HepG2 (cell line): ENCODE results near the gene IL22RA1. TPM values are rescaled to one million over a fixed set of nuclear protein-coding genes. Genes with fewer than 3 reads are reported as not detected.

Experiments
- ASH2L ChIP-seq: fragments of 300-600, 200-600 bp; sonication (generic); IDR thresholded peaks from 2 replicates; pipeline ENCODE4 v1.7.0; 2017; ENCODE audit warnings: low read depth, mild to moderate bottlenecking, moderate library complexity, mixed read lengths, low read length; ENCODE audit not compliant: insufficient read length
- ERF ChIP-seq: IDR thresholded peaks from 2 replicates; pipeline ENCODE4 v1.6.1; 2018; ENCODE audit warnings: missing biosample characterization, missing genetic modification reagents
- KDM6A ChIP-seq: IDR thresholded peaks from 2 replicates; pipeline ENCODE4 v1.6.1; 2016; ENCODE audit warnings: low read depth
- LRRFIP1 ChIP-seq: sonication (generic); formaldehyde crosslinking; conservative IDR thresholded peaks from 2 replicates; pipeline ENCODE4 v1.4.0; 2020; ENCODE audit warnings: missing genetic modification reagents
- MXI1 ChIP-seq: IDR thresholded peaks from 3 replicates; pipeline ENCODE4 v1.6.1; 2012; ENCODE audit warnings: low read depth, low read length, inconsistent platforms, borderline replicate concordance
- SPEN ChIP-seq: sonication (generic); formaldehyde crosslinking; IDR thresholded peaks from 2 replicates; pipeline ENCODE4 v1.5.1; 2020; ENCODE audit warnings: low read depth, mild to moderate bottlenecking, missing genetic modification reagents
- TBX2 ChIP-seq: sonication (generic); formaldehyde crosslinking; IDR thresholded peaks from 2 replicates; pipeline ENCODE4 v1.5.0; 2020; ENCODE audit warnings: missing genetic modification reagents, mild to moderate bottlenecking, borderline replicate concordance
- ZBTB42 ChIP-seq: sonication (generic); formaldehyde crosslinking; IDR thresholded peaks from 2 replicates; pipeline ENCODE4 v1.5.0; 2020; ENCODE audit warnings: mild to moderate bottlenecking, missing genetic modification reagents
- ZBTB7B ChIP-seq: sonication (generic); formaldehyde crosslinking; IDR thresholded peaks from 2 replicates; pipeline ENCODE4 v1.4.0; 2020; ENCODE audit warnings: missing genetic modification reagents
- ZNF124 ChIP-seq: sonication (generic); formaldehyde crosslinking; IDR thresholded peaks from 2 replicates; pipeline ENCODE4 v1.4.0; 2020; ENCODE audit warnings: missing genetic modification reagents
- ZNF24 ChIP-seq: fragments of 450-650 bp; IDR thresholded peaks from 2 replicates; pipeline ENCODE4 v1.6.1; 2017; ENCODE audit warnings: antibody characterized with exemption, mild to moderate bottlenecking
- ZNF569 ChIP-seq: sonication (generic); formaldehyde crosslinking; IDR thresholded peaks from 2 replicates; pipeline ENCODE4 v1.5.0; 2020; ENCODE audit warnings: mild to moderate bottlenecking, missing genetic modification reagents, moderate library complexity, borderline replicate concordance
- ZNF574 ChIP-seq: sonication (generic); formaldehyde crosslinking; IDR thresholded peaks from 2 replicates; pipeline ENCODE4 v1.4.0; 2020; ENCODE audit warnings: missing genetic modification reagents
- ZSCAN29 ChIP-seq: sonication (generic); formaldehyde crosslinking; conservative IDR thresholded peaks from 2 replicates; pipeline ENCODE4 v1.4.0; 2020; ENCODE audit warnings: mild to moderate bottlenecking, missing genetic modification reagents
- polyA plus RNA-seq, 8 experiments: library from polyadenylated mRNA; depleted of rRNA in 3 of 8; stranded (reverse) in 7 of 8; unstranded in 1 of 8; fragments of >200 nt; fragmentation: Illumina TruSeq in 4 of 8; extraction: Trizol in 4 of 8; gene quantifications; 2 replicates each; pipeline versions ENCODE4 v1.2.1 to v1.2.3, GENCODE V29; 2011 to 2016; ENCODE audit warnings: low read depth in 4 of 8, missing spikeins in 1 of 8, mixed read lengths in 1 of 8; ENCODE audit not compliant: insufficient read depth in 1 of 8
- total RNA-seq, 5 experiments: library from RNA; depleted of rRNA; stranded (reverse); fragments of >200 nt; fragmentation: Illumina TruSeq; extraction: Trizol; gene quantifications; 2 replicates each; pipeline ENCODE4 v1.2.3, GENCODE V29; 2016; ENCODE audit warnings: low read depth in 1 of 5
- TF ChIP-seq, protein P1 (sequence below): sonication (generic); formaldehyde crosslinking; IDR thresholded peaks from 2 replicates; pipeline ENCODE4 v1.4.0; 2020; ENCODE audit warnings: missing genetic modification reagents
- TF ChIP-seq, protein P2 (sequence below): sonication (generic); formaldehyde crosslinking; IDR thresholded peaks from 2 replicates; pipeline ENCODE4 v1.5.1; 2020; ENCODE audit warnings: mild to moderate bottlenecking, missing genetic modification reagents, moderate library complexity
- TF ChIP-seq, protein P3 (sequence below): sonication (generic); formaldehyde crosslinking; conservative IDR thresholded peaks from 2 replicates; pipeline ENCODE4 v1.4.0; 2020; ENCODE audit warnings: missing genetic modification reagents
- TF ChIP-seq, protein P4 (sequence below): IDR thresholded peaks from 2 replicates; pipeline ENCODE4 v1.6.1; 2016; ENCODE audit warnings: low read depth

Gene IL22RA1
- total and polyA plus RNA-seq, 2 of the 13 experiments (the other 11 are each of a cell fraction or from before 2014, with no cell fraction given) = 4.4 to 10.2 TPM

- TF ChIP-seq LRRFIP1 (CRISPR knock-in tag) = no peak
- TF ChIP-seq ZSCAN29 (CRISPR knock-in tag) = no peak
- no peak for TF ChIP-seq SPEN (CRISPR knock-in tag)
- TF ChIP-seq ZBTB42 (CRISPR knock-in tag) = no peak
- TF ChIP-seq TBX2 = peak; percentile 40; the same call in 1 of the 2 replicates
- no peak for TF ChIP-seq ZNF24
- TF ChIP-seq ERF (CRISPR knock-in tag) = peak; percentile 74
- TF ChIP-seq ZNF124 (CRISPR knock-in tag) = no peak
- TF ChIP-seq ASH2L = no peak
- TF ChIP-seq ZNF569 (CRISPR knock-in tag) = no peak
- 0 out of 3 replicates have a peak, but pooled peaks have one; percentile 49 for TF ChIP-seq MXI1
- TF ChIP-seq ZNF574 (CRISPR knock-in tag) = no peak
- no peak for TF ChIP-seq ZBTB7B (CRISPR knock-in tag)
- TF ChIP-seq, protein P1, sequence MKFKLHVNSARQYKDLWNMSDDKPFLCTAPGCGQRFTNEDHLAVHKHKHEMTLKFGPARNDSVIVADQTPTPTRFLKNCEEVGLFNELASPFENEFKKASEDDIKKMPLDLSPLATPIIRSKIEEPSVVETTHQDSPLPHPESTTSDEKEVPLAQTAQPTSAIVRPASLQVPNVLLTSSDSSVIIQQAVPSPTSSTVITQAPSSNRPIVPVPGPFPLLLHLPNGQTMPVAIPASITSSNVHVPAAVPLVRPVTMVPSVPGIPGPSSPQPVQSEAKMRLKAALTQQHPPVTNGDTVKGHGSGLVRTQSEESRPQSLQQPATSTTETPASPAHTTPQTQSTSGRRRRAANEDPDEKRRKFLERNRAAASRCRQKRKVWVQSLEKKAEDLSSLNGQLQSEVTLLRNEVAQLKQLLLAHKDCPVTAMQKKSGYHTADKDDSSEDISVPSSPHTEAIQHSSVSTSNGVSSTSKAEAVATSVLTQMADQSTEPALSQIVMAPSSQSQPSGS (CRISPR knock-in tag) = 0 out of 2 replicates have a peak, but pooled peaks have one; percentile 18
- TF ChIP-seq KDM6A (CRISPR knock-in tag) = no peak
- TF ChIP-seq, protein P2, sequence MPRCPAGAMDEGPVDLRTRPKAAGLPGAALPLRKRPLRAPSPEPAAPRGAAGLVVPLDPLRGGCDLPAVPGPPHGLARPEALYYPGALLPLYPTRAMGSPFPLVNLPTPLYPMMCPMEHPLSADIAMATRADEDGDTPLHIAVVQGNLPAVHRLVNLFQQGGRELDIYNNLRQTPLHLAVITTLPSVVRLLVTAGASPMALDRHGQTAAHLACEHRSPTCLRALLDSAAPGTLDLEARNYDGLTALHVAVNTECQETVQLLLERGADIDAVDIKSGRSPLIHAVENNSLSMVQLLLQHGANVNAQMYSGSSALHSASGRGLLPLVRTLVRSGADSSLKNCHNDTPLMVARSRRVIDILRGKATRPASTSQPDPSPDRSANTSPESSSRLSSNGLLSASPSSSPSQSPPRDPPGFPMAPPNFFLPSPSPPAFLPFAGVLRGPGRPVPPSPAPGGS = no peak
- TF ChIP-seq, protein P3, sequence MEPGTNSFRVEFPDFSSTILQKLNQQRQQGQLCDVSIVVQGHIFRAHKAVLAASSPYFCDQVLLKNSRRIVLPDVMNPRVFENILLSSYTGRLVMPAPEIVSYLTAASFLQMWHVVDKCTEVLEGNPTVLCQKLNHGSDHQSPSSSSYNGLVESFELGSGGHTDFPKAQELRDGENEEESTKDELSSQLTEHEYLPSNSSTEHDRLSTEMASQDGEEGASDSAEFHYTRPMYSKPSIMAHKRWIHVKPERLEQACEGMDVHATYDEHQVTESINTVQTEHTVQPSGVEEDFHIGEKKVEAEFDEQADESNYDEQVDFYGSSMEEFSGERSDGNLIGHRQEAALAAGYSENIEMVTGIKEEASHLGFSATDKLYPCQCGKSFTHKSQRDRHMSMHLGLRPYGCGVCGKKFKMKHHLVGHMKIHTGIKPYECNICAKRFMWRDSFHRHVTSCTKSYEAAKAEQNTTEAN (CRISPR knock-in tag) = no peak
- TF ChIP-seq, protein P4, sequence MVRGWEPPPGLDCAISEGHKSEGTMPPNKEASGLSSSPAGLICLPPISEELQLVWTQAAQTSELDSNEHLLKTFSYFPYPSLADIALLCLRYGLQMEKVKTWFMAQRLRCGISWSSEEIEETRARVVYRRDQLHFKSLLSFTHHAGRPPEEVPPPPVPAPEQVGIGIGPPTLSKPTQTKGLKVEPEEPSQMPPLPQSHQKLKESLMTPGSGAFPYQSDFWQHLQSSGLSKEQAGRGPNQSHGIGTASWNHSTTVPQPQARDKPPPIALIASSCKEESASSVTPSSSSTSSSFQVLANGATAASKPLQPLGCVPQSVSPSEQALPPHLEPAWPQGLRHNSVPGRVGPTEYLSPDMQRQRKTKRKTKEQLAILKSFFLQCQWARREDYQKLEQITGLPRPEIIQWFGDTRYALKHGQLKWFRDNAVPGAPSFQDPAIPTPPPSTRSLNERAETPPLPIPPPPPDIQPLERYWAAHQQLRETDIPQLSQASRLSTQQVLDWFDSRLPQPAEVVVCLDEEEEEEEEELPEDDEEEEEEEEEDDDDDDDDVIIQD (CRISPR knock-in tag) = no peak
Observed at GRCh38 chr1:24111996-24112779, 30.8 kb downstream of the IL22RA1 start, which contains the start of gene MYOM3 (continued).
